Right hindlimb (tissue), 1 donor: ENCODE data around the gene CDKN2D.
"Not testable (repeated sequence)": the region's sequence is repeated elsewhere in the genome, so short reads cannot be mapped to it uniquely, and the experiment has no call there.

ENCODE experiments used
- DNase-seq: peaks from one replicate; pipeline ENCODE4 v3.0.0-alpha.2; 2018

CDKN2D gene

DNA sequence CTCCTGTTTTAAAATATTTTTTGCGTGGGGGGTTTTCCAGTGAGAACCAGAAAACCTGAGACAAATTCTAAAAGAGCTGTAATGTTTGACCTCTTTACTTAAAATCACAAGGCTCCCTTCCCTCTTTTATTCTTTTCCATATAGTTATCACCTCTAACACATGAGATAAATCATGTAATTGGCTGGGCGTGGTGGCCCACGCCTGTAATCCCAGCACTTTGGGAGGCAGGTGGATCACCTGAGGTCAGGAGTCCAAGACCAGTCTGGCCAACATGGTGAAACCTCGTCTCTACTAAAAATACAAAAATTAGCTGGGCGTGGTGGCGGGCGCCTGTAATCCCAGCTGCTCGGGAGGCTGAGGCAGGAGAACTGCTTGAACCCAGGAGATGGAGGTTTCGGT lies 17.8 kb downstream of the CDKN2D start:
- DNase-seq, result not testable (repeated sequence)

DNA sequence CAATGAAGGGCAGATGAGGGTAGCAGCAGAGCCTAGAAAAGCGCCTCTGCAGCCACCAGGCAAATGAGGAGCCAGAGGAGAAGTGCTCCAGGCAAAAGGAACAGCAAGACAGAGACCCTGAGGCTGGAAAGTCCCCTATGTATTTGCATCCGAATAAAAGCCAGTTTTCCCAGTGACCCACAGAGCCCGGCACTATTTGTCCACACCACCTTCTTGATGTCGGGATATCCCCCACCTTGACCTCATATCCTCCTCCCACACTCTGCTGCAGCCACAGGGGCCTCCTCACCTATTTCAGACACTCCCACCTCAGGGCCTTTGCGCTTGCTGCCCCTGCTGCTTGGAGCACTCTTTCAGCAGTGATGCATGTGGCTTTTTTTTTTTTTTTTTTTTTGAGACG lies 18.4 kb downstream of the CDKN2D start:
- DNase-seq, result no peak

DNA sequence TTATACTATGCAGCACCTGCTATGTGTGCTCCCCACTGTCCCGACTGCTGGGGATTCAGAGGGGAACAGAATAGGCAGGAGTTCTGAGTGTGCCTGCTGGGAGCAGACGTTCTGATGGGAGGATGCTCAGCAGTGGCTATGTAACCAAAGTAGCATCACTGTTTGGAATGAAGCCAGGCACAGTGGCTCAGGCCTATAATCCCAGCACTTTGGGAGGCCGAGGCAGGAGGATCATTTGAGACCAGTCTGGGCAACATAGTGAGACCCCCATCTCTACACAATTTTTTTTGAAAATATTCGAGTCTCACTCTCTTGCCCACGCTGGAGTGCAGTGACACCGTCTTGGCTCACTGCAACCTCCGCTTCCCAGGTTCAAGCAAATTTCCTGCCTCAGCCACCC lies 19.0 kb downstream of the CDKN2D start:
- DNase-seq, result no peak

DNA sequence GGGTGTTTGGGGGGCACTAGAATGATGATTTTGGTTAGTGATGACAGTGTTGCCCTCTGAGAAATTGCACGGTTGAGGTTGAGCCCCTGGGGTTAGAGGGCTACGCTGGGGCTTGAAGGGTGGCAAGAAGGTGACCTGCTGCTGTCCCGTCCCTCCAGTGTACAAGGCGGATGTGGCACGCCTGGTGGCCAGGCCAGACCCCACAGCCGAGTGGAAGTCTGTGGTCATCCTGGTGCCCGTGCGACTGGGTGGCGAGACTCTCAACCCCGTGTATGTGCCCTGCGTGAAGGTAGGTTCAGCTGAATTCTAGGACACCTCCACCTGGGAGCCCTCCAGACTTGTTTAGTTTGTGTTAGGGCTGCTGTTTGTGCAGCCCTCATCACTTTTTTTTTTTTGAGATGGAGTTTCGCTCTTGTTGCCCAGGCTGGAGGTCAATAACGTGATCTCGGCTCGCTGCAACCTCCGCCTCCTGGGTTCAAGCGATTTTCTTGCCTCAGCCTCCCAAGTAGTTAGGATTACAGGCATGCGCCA lies 20.0 kb downstream of the CDKN2D start:
- no peak for DNase-seq

DNA sequence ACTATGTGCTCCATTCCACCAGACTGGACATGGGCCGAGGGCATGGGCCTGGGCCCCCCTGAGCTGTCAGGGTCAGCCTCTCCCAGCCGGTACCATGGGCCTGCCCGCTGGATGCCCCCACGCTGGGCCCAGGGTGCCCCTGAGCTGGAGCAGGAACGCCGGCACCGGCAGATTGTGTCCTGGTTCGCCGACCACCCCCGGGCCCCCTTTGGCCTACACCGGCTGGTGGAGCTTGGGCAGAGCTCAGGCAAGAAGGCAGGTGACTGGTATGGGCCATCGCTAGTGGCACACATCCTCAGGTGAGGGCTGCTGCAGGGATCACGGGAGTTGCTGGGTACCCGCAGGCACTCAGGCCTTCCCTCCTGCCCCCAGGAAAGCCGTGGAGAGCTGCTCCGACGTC lies 22.0 kb downstream of the CDKN2D start:
- DNase-seq, result no peak

DNA sequence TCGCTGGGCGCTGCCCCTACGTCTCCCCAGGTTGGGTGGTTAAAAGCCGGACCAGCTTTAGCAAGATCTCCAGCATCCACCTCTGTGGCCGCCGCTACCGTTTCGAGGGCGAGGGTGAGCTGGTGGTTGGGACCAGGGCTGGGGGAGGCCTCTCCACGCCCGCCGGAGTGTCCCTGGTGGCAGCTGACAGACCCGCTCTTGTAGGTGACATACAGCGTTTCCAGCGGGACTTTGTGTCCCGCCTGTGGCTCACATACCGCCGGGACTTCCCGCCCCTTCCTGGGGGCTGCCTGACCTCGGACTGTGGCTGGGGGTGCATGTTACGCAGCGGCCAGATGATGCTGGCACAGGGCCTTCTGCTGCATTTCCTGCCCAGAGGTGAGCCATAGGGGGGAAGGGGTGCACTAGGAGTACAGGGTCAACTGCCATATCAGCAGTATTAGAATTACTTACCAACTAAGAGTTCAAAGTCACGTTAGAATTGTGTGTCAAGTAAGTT lies 24.0 kb downstream of the CDKN2D start:
- no peak for DNase-seq

DNA sequence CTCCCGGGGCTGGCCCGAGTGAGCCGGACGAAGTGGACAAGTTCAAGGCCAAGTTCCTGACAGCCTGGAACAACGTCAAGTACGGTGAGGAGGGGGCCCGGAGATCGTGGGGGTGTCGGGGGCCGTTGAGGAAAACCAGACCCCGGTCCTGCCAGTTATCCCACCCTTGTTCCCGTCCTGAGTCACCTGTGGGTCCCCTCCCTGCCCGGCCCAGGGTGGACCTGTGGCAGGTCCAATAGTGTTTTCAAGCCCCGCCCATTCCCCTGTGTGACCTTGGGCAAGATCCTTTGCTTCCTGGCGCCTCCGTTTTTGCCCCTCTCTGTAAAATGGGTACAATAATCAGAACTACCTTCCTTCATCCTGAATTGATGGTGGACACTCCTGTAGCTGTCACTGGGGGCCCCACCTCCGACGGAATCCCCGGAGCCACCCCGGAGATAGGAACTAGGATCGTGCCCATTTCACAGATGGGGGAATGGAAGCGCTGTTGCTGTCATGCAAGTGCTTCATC lies 24.5 kb downstream of the CDKN2D start:
- peak; percentile 41 for DNase-seq

DNA sequence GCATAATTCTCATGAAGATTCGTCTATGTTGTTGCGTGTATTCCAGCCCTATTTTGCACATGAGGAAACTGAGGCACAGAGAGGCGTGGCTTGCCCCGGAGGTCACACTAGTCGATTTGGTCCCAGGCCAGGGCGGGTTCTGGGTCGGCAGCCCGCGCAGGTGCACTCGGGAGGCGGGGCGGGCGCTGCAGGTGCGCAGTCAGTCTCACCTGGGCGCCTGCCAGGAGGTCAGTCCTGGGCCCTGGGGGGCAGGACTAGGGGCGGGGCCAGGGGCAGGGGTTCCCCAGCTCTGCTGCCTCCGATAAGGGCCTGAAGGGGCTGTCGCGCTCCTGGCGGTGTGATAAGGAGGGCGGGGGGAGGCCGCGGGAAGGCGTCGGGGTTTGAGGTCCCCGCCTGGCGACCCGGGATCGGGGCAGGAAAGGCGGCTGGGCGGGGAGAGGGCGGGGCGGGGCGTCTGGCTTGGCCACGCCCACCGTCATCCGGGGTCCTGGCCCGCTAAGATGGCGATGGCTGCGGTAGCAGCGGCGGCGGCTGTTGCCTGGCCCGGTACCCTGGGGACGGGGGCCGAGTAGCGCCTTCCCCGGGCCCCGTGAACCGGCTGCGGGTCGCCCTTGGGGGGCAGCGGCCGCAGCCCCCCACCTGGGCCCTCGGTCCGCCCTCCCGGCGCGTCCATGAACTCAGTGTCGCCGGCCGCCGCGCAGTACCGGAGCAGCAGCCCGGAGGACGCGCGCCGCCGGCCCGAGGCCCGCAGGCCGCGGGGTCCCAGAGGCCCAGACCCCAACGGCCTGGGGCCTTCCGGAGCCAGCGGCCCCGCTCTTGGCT lies 25.1 kb downstream of the CDKN2D start, which contains the start of gene ATG4D:
Gene ATG4D, plus strand, starts transcription at position 485 of the 822 bp plus-strand sequence. Its CDS starts 187 bp downstream, at position 672.
- peak; percentile 86 for DNase-seq

DNA sequence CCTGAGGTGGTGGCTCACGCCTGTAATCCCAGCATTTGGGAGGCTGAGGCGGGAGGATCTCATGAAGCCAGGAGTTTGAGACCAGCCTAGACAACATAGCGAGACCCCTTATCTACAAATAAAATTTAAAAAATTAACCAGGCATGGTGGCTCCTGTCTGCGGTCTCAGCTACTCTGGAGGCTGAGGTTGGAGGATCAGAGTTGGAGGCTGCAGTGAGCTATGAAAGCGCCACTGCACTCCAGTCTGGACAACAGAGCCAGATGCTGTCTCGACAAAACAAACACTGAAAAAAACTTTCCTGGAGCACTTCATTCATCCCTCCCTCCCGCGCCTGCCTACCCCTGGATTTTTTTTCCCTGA lies 25.7 kb downstream of the CDKN2D start:
- no peak for DNase-seq

DNA sequence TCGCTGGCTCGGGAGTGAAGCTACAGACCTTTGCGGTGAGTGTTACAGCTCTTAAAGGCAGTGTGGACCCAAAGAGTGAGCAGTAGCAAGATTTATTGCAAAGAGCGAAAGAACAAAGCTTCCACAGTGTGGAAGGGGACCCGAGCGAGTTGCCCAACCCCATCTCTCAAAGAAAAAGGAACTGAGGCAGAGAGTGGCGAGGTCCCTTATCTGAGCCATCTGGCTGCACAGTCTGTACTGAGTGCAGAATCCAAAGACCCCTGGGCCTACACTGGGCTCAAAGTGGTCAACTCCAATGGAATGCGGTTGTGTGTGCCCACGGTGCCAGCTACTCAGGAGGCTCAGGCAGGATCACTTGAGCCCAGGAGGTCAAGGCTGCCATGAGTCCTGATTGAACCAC lies 29.8 kb downstream of the CDKN2D start:
- DNase-seq, result not testable (repeated sequence)

DNA sequence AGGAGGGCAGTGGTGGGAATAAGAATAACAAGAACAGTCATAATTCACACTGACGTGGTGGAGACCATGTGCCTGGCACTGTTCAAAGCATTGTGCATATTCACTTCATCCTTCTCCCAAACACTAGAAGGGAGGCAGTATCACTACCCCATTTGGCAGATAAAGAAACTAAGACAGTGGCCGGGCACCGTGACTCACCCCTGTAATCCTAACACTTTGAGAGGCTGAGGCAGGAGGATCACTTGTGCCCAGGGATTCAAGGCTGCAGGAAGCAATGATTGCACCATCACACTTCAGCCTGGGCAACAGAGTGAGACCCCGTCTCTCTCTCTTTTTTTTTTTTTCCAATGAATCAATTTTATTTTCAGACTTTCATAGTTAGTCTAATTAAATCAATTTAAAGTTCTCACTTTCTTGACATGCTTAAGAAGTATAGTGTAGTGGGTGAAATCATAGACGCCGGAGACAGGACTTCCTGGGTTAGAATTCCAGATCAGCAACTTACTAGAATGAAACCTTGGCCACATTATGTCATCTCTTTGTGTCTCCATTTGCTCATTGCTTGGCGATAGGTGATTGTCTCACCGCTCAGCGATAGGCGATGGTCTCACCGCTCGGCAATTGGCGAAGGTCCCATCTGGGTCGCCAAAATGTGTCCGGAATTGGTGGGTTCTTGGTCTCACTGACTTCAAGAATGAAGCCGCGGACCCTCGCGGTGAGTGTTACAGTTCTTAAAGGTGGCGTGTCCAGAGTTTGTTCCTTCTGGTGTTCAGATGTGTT lies 30.4 kb downstream of the CDKN2D start:
- DNase-seq, result no peak

DNA sequence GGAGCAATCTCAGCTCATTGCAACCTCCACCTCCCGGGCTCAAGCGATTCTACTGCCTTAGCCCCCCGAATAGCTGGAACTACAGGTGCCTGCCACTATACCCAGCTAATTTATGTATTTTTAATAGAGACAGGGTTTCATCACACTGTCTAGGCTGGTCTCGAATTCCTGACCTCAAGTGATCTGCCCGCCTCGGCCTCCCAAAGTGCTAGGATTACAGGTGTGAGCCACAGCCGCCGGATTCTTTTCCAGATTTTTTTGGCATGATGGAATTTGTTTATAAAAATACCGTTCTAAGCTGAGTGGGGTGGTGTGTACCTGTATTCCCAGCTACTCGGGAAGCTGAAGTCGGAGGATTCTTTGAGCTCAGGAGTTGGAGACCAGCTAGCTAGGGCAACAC lies 31.1 kb downstream of the CDKN2D start:
- no peak for DNase-seq

DNA sequence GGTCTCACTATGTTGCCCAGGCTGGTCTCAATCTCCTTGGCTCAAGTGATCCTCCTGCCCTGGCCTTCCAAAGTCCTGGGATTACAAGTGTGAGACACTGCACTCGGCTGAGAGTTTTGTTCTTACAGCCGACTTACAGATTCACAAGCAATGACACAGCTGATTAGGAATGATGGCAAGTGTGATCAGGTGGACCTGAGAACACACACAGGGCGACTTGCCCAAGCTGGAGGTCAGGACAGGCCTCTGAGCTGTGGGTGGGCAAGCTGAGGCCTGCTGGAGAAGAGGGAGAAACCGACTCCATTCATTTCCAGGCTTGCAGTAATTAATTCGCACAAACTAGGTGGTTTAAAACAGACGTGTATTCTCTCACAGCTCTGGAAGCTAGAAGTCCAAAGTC lies 33.2 kb downstream of the CDKN2D start:
- no peak for DNase-seq

DNA sequence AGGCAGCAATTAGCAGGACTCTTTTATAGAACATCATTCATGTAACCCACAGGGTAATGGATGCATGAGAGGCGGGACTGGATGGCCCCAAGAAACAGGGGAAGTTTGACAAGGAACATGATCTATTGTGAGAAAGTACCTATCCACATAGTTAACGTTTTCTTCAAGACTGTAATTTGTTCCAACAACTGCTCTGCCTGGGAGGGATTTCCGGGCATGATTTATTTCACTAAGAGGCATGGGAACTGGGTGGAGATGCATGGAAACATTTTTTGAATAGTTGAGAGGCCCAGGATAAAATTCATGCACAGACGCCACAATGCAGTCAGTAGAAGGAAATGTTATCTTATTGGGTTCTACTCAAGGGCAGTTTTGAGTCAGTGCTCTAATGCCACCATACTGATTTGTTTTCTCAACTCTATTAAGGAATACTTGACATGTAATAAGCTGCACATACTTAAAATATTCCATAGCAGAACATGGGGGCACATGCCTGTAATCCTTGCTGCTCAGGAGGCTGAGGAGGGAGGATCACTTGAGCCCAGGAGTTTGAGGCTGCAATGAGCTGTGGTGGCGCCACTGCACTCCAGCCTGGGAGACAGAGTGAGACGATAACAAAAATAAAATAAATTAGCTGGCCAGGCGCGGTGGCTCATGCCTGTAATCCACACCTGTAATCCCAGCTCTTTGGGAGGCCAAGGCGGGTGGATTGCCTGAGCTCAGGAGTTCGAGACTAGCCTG lies 35.0 kb downstream of the CDKN2D start:
- no peak for DNase-seq

DNA sequence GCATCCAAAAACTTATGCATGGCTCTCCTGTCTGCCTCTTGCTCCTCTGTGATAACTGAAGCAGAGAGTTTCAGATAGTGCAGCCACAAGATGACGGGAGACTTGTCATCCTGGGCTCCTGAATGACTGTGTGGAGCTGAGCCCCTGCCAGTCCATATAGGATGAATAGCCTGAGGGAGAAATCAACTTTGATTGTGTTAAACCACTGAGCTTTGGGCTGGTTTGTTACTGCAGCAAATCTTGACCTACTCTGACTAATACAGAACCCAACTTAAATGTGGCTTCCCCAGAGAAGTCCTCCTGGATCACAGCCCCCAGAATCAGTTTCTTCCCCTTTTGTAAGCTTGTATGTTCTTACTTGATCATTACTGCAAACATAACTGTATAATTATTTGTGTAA lies 36.3 kb downstream of the CDKN2D start:
- DNase-seq, result no peak

DNA sequence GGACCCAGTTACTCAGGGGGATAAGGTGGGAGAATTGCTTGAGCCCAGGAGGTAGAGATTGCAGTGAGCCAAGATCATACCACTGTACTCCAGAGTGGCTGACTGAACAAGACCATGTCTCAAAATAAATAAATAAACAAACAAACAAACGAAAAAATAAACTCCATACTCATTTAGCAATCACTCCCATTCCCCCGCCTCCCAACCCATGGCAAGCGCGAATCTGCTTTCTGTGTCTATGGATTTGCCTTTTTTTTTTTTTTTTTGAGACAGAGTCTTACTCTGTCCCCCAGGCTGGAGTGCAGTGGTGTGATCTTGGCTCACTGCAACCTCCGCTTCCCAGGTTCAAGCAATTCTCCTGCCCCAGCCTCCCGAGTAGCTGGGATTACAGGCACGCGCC lies 41.9 kb downstream of the CDKN2D start:
- not testable (repeated sequence) for DNase-seq

DNA sequence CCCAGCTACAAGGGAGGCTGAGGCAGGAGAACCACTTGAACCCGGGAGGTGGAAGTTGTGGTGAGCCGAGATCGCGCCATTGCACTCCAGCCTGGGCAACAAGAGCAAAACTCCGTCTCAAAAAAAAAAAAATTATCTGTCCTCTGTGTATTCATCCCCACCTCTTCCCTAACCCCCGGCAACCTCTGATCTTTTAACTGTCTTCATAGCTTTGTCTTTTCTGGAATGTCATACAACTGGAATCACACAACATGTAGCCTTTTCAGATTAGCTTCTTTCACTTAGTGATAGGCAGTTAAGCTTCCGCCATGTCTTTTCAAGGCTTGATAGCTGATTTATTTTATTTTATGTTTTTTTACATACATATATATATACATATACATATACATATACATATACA lies 43.1 kb downstream of the CDKN2D start:
- DNase-seq, result no peak

DNA sequence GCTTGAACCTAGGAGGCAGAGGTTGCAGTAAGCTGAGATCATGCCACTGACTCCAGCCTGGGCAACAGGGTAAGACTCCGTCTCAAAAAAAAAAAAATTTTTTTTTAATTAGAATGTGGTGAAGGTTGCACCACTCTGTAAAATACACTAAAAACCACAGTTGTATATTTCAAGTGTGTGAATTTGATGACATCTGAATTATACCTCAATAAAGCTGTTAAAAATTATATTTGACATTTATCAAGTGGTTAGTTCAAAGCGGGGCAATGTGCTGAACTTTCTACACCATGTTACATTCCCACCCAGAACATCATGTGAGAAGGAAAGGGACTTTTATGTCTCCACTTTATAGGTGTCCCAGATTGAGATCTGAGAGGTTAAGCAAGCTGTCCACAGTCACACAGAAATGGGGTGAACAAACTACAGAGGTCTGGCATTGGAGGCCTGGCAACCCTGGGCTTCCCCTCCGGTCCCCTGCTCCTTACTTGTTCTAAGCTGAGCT lies 45.6 kb downstream of the CDKN2D start:
- DNase-seq, result no peak

DNA sequence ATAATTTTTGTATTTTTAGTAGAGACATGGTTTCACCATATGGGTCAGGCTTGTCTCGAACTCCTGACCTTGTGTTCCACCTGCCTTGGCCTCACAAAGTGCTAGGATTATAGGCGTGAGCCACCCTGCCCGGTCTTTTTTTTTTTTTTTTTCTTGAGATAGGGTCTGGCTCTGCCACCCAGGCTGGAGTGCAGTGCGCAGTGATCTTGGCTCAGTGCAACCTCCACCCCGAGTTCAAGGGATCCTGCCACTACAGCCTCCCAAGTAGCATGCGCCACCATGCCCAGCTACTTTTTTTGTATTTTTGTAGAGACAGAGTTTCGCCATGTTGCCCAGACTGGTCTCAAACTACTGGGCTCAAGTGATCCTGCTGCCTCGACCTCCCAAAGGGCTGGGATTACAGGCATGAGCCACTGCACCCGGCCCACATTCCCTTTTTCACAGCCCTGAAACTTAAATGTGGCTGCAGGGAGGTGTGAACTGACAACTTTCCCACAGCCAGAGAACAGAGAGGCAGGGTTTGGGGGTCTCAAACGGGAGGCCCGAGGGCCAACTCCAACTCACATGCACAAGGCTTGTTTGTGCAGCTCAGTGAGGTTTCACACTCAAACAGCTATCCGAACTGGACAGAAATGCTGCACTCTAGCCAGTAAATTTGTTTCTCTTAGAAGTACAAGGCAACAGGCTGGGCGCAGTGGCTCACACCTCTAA lies 47.2 kb downstream of the CDKN2D start:
- DNase-seq, result no peak

DNA sequence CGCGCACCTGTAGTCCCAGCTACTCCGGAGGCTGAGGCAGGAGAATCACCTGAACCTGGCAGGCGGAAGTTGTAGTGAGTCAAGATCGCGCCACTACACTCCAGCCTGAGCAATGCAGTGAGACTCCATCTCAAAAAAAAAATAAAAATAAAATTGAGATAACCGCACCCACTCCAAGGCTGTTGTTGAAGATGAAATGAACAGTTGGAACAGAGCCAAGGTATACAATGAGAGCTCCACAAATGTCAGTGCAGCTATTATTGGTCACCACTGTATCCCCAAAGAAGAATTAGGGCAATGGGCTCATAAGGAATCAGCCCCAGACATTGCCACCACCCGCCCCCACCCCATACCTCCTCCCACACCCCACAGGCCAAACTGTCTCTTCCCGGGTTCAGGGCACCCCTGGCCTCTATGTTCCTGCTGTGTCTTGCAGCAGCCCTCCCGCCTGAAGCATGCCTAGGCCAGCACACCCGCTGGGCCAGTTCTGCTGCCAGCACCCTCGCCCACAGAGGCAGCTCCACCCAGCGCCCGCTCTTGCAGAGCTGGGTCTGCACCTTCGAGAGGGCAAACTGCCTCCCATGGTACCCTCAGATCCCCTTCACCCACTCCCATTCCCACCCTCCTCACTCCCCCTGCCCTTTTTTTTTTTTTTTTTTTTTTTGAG lies 48.0 kb downstream of the CDKN2D start:
- no peak for DNase-seq

DNA sequence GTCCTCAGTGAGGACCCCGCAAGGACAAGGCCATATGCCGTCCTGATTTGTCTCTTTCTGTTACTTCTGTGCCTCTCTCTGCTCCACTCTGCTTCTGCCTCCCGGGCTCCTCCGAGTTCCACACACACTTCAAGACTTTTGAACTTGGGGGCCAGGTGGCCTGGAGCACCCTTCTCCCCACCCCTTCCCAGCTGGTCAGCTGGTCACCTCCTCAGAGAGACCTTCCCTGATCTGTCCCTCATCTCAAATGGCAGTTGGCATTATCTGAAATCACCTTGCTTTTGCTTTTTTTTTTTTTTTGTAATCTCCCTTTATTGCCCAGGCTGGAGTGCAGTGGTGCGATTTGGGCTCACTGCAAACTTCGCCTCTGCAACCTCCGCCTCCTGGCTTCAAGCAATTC lies 49.4 kb downstream of the CDKN2D start:
- DNase-seq, result no peak
